K562 (cell line): Measurements from ENCODE around the gene LRRFIP2. TPM values are rescaled to one million over a fixed set of nuclear protein-coding genes. Genes with fewer than 3 reads are reported as not detected.

Experiments used
- CXXC5 ChIP-seq: fragments of 250-450 bp; sonication (Bioruptor Pico); IDR thresholded peaks from 2 replicates; pipeline ENCODE4 v1.8.0; 2022; ENCODE audit warnings: inconsistent platforms, mild to moderate bottlenecking, moderate library complexity
- ELF2 ChIP-seq: fragments of 250-450 bp; sonication (Bioruptor Pico); IDR thresholded peaks from 2 replicates; pipeline ENCODE4 v1.5.0; 2021; ENCODE audit warnings: mild to moderate bottlenecking
- HES1 ChIP-seq: fragments of 450-650 bp; IDR thresholded peaks from 2 replicates; pipeline ENCODE4 v1.6.1; 2016; ENCODE audit warnings: low read depth, mild to moderate bottlenecking, moderate library complexity
- TCF3 ChIP-seq: sonication (generic); formaldehyde crosslinking; IDR thresholded peaks from 2 replicates; pipeline ENCODE4 v1.4.0; 2020; ENCODE audit warnings: mild to moderate bottlenecking, missing genetic modification reagents
- THAP12 ChIP-seq: fragments of 250-450 bp; sonication (Bioruptor Pico); IDR thresholded peaks from 2 replicates; pipeline ENCODE4 v1.9.0; 2021; ENCODE audit warnings: mild to moderate bottlenecking, inconsistent platforms
- ZBTB40 ChIP-seq, 2 experiments: fragments of 450-650 bp in 1 of 2; sonication (generic) in 1 of 2; formaldehyde crosslinking in 1 of 2; IDR thresholded peaks; 2 replicates each; pipeline versions ENCODE4 v1.7.1 to v1.9.0; 2016 to 2022; ENCODE audit warnings: inconsistent platforms in 1 of 2, mild to moderate bottlenecking in 1 of 2, missing genetic modification reagents in 1 of 2
- polyA plus RNA-seq, 8 experiments: library from polyadenylated mRNA; depleted of rRNA in 4 of 8; stranded (reverse) in 5 of 8; unstranded in 3 of 8; fragments of >200 nt; fragmentation: Nextera tagmentation in 2 of 8; fragmentation: Illumina TruSeq in 1 of 8; extraction: Ambion mirVana in 2 of 8; extraction: Trizol in 1 of 8; gene quantifications; 2 replicates each; pipeline versions ENCODE4 v1.2.1 to v1.2.3, GENCODE V29; 2011 to 2014; ENCODE audit warnings: inconsistent platforms in 1 of 8, missing spikeins in 1 of 8
- total RNA-seq, 7 experiments: library from RNA; depleted of rRNA in 6 of 7; stranded (reverse); fragments of >200 nt in 6 of 7; fragmentation: Illumina TruSeq in 2 of 7; extraction: Trizol in 2 of 7; gene quantifications; 2 replicates each; pipeline versions ENCODE4 v1.2.1 to v1.2.3, GENCODE V29; 2011 to 2021; ENCODE audit warnings: low replicate concordance in 1 of 7

LRRFIP2 gene
- total and polyA plus RNA-seq, 9 of the 15 experiments (the other 6 are each of a cell fraction or from before 2014, with no cell fraction given) = 9.9 to 53.9 (median 42.7) TPM

- TF ChIP-seq ZBTB40 (IDR thresholded peaks at IDR 0.05) = no peak
- no peak for TF ChIP-seq ZBTB40 (CRISPR knock-in tag; IDR thresholded peaks at IDR 0.05)
- TF ChIP-seq CXXC5 (CRISPR knock-in tag) = no peak
- no peak for TF ChIP-seq TCF3 (CRISPR knock-in tag)
- no peak for TF ChIP-seq ELF2 (CRISPR knock-in tag)
- no peak for TF ChIP-seq THAP12 (CRISPR knock-in tag)
- TF ChIP-seq HES1 = no peak
These were observed 44.5 kb downstream of the LRRFIP2 start (continued) for GRCh38 chr3:37129871-37130270.
